HG02870 (cell line): ENCODE measurements around the gene MEF2A.
A peak's percentile ranks its signal among the peaks of the same experiment; 100 is the strongest.

Experiments used
- ATAC-seq: cut with Tn5 transposase; IDR thresholded peaks from one replicate; pipeline ENCODE4 v1.9.1; 2021; ENCODE audit warnings: mild to moderate bottlenecking, moderate library complexity; ENCODE audit not compliant: unreplicated experiment

MEF2A gene

DNA sequence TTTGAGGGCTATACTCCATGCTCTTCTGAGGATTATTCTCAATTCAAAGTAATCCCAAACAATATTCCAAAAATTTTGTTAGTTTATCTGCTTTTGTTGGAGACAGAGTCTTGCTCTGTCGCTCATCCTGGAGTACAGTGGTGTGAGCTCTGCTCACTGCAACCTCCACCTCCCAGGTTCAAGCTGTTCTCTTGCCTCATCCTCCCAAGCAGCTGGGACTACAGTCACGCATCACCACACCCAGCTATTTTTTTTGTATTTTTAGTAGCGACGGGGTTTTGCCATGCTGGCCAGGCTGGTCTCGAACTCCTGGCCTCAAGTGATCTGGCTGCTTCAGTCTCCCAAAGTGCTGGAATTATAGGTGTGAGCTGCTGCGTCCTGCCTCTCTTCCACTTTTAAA, 39.1 kb downstream of the MEF2A start:
- ATAC-seq, result no peak

DNA sequence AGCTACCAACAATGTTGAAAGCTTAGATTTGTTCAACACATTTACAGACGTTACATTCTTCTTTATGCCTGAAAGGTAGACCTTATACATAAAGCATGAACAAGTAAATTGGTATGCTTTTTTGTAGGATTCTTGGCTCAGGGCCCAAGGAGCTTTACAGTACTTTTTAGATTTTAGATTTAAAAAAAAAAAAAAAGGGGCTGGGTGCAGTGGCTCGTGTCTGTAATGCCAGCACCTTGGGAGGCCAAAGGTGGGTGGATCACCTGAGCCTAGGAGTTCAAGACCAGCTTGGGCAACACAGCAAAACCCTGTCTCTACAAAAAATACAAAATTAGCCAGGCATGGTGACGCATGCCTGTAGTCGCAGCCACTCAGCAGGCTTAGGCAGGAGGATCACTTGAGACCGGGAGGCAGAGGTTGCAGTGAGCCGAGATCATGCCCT, 39.7 kb downstream of the MEF2A start:
- ATAC-seq, result no peak

DNA sequence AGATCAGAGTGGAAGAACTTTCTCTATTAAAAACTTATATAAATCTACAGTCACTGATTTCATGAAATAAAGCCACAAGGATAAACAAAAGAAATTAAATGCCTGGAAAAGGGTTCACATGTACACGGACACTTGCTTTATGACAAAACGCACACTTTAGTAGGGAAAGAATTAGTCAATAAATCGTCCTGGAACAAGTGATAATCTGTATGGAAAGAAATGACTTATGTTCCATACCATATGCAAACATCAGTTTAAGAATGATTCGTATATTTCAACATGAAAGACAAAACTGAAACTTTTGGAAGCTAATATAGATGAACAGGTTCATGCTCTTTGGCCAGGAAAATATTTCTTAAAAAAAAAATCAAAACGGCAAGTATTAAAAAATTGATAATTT, 40.2 kb downstream of the MEF2A start:
- ATAC-seq, result no peak

DNA sequence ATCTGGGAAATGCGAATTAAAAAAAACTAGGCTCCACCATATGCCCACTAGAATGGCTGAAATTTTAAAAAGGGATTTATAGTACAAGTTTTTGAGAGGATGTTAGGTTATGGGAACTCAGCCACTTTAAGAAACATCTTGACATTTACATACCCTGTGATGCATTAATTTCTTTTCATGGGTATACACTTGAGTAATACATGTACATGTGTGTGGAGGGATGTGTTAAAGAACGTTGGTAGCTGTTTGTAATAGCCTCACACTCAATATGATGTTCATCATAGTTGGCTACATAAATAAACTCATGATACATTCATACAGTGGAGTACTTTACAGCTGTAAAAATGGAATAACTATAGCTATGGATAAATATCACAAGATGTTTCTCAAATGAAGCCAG, 40.9 kb downstream of the MEF2A start:
- no peak for ATAC-seq

DNA sequence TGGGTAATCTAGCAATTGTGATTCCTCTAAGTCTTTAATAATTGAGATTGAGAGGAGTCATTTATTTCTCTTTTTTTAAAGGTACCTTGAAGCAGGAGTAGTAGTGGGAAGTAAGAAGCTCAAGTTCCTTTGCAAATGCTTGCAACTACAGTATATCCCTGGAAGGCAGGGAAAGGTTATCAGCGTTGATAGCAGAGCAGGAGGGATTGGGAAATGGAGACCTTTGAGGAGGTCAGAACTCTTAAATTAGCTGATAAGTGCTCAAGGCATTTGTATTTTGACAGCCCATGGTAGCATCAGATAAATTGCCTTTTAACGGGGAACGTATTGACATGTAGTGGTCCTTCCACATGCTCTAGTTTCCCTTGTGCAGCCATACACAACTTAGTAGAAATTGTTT, 47.7 kb downstream of the MEF2A start:
- ATAC-seq, result no peak

DNA sequence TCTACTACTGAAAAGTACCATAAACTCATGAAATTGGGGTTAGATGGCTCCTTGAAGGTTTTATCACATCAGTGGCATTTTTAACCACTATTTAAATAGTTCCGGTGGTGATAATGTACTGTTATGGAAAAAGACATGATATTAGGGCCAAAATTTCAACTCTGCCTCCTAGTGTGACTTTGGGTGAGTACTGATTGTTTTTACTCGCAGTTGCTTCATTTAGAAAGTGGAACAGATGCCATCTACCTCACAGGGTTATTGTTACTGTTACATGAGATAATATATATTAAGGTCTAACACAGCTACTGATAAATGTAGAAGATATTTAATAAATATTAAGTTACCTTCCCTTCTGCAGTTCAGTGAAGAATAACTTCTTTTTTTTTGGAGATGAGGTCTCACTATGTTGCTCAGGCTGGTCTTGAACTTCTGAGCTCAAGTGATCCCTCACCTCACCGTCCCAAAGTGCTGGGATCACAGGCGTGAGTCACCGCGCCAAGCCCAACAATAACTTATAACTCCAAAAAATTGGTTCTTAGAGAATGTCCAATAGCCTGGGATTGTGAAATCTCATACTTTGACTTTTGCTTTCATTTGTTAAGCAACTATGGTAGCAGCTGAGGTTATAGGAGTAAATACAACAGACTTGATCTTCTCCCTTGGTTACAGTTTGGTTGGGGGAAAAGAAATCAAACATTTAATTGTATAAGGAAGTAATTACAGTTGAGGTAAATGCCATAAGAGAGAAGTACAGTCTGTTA, 48.3 kb downstream of the MEF2A start:
- no peak for ATAC-seq

DNA sequence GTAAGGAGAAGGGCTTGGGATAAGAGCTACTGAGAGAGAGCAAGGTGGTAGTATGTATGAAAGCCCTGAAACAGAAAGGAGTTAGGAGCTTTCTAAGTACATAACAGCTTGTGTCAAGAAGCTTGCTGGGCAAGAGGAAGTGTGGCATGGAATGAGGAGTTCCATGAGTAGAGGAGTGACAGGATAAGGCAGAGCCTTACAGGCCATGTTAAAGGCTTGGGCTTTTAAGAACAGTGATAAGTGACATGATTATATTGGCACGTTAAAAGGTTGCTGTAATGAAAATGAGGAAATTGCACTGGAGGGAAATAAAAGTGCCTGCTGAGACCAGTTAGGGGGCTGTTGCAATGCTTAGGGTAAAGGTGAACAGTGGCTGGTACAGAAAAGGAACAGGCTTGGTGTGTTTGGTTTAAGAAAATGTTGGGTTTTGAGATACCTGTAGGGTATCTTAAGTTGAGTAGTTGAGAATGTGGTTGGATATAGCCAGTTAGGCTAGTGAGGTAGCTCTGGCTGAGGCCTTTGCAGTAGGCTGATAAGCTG, 49.0 kb downstream of the MEF2A start:
- no peak for ATAC-seq

DNA sequence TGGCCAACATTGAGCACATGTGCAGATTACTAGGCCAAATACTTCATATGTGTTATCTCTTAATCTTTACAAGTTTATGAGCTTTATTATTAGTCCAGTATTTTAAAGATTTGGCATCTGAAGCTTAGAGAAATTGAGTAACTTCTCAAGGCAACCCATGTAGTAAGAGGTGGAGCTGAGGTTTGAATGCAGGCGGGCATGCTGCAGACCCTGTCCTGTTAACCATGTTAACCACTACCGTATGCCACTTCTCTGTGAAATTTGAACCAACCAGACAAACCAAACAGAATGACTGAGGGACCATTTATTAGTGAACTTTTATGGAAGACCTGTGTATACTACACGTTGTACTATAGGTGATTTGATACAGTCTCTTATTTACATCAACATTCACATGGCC, 49.7 kb downstream of the MEF2A start:
- ATAC-seq, result no peak

DNA sequence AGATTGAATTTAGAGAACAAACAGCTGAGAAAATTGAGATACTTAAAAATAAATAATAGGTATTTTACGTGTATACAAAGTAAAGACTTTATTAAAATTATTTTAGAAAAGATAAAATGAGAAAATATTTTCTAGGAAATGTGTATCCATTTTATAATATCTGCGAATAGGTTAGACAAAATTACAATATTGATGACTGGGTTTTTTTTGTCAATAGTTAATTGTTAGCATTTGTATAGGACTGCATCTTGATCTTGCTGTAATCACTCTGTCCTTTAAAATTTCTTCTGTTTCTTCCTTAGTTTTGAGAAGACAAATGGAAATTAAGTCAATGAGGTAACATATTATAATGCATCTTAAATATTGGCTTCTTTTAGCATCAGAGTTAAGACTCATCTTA, 50.3 kb downstream of the MEF2A start:
- no peak for ATAC-seq

DNA sequence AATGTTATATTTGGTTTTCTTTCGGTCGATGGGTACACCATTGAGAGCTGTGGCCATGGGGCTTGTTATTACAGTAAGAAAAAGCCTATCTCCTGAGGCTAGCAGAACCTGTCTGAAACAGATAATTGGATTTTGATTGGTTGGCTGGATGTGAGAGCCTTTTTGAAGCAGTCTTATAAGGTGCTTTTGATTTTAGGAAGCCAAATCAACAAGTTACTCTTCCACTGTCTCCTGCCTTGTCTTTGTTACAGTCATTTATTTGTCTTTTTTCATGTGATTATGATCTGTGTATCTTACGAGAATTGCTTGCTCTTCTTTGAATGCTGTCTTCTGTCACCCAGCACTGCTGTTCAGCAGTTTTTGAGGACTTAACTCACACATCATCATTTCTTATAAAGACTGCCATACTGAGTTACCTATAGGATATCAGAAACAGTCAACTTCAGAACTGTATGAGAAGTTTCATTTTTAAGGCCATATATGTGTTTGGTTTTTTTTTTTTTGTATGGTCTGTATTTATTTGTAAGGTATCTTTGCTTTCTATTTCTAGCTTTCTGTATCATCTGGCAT, 51.1 kb downstream of the MEF2A start:
- no peak for ATAC-seq

DNA sequence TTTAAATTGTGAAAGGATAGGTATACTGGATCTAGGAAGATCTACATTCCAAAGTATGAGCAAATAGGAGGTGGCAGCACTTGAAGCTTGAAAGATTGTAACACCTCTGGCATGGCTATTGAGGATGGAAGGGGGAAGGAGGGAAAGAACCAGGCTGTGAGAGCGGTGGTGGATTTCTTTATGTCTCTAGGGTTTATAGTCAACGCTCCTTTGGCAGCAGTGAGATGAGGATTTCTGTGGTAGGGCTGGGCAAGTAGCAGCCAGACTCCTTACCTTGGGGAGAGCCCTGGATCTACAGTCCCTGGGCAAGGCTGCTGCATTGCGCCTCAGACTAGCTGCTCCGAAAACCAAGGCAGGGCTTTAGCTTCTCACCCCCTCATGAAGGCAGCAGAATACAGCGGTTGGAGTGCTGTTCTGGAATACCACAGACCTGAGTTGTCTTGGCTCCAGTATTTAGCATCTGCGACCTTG, 53.2 kb downstream of the MEF2A start:
- no peak for ATAC-seq

DNA sequence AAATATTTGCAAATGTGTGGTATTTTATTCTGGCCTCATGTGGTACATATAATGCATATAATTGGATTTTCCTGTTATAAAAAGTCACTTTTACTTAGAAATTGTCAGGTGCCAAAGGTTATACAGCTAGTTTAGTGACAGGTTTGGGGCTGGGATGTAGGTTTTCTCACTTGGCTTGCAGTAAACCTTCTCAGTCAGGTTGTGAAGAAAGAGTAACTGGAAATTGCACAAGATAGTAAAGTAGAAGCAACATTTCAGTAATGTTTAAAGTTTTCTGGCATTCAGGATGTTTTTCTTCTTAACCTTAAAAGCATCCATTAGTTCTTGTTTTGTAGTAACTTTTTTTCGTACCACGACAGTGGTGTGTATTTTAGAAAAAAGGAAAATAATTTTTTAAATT, 53.9 kb downstream of the MEF2A start:
- ATAC-seq, result no peak

DNA sequence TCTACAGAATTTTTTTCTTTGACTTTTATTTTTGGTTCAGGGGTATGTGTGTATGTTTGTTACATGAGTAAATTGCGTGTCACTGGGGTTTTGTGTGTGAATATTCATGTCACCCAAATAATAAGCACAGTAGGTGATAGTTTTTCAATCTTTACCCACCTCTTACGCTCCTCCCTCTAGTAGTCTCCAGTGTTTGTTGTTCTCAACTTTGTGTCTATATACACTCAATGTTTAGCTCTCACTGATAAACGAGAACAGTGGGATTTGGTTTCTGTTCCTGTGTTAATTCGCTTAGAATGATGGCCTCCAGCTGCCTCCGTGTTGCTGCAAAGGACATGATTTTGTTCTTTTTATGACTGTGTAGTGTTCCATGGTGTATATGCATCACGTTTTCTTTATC, 54.4 kb downstream of the MEF2A start:
- no peak for ATAC-seq

DNA sequence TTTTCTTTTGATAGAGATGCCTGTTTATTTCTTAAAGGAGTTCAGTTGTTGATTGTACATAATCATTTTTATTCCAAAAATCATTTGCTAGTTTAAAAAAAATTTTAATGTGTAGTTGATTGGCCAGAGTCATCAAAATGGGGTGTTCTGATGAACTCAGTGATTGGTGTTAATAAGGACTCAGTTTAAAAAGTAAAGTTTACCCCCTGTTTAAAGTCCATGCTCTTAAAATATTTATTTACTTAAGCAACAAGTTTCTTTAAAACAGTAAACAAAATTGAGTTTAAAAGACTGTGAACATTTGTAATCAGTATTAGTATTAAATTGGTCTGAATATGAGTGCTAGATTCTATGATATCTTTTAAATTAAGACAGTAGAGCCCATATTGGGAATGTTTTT, 56.0 kb downstream of the MEF2A start:
- no peak for ATAC-seq

DNA sequence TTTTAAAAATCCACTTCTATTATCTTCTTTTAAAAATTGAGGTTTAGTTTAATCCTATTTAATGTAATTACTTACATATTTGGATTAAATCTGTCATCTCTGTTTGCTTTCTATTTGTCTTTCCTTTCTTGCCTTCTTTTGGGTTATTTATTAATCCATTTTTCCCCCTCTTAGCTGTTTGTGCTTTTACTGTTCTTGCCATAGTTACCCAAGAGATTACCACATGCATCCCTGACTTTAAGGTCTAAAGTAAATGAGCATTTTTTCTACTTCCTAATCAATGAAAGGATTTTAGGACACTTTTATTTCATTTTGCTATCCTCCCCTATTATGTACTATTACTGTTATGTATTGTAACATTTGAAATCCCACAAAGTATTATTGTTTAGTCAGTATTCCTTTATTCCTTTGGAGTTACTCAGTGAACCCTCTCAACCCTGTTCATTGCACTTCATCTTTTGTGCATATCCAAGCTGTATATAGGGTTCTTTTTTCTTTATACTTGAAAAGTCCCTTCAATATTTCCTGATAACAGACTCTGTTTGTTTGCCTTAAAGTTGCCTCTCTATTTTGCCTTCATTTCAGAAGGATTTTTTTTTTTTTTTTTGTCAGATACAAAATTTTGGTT, 62.7 kb downstream of the MEF2A start:
- no peak for ATAC-seq

DNA sequence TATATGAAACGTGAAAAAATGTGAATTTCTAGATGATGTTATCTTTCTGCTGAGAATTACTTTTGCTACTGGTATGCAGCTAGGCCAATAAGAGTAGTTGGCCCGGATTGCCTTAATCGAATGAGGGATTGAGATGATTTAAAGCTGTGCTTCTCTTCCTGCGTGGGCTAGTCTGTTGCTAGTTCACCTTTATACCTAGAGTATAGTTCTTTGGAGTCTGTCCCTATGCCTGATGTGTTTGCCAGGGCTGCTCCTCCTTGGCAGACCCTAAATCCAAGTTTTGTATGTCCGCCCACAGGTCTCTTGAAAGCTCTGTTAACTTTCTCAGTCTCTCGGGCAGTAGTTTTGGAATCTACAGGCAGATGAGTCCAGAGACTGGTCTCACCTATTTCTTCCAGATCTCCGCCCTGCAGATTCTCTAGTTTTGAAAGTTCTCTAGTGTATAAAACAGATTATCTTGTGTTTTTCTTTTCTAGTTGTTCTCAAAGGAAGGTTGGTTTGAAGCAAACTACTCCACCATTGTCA, 64.9 kb downstream of the MEF2A start:
- no peak for ATAC-seq

DNA sequence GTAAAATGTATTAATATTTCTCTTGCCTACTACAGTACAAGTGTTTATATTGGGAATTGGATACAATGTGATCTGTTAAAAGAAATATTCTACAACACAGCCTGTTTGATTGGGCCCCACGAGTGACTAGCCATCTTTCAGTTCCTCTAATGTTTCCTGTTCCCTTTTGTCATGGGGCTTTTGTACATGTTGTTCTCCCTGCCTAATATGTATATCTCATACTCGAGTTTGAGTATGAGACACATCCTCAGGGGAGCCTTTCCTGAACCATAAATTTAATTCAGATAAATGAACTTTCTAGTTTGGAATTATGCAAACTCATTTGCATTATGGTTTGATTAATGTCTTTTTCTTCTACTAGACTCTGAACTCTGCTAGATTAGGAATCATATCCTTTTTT, 65.5 kb downstream of the MEF2A start:
- peak; percentile 95 for ATAC-seq

DNA sequence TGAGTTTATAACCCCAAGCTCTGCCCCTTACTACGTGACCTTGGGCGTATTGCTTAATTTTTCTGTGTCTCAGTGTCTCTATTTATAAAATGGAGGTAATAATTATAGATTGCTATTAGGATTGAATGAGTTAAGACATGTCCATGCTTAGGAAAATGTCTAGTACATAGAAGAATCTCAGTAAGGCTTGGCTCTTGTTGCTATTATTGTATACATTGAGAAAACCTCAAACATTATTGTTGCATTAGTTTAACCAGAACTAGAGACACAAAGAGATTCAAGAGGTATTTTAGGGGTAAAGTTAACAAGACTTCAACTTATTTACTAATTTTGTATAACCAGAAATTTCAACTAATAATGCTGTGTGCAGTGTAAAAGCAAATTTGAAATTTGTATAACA, 66.7 kb downstream of the MEF2A start:
- no peak for ATAC-seq

DNA sequence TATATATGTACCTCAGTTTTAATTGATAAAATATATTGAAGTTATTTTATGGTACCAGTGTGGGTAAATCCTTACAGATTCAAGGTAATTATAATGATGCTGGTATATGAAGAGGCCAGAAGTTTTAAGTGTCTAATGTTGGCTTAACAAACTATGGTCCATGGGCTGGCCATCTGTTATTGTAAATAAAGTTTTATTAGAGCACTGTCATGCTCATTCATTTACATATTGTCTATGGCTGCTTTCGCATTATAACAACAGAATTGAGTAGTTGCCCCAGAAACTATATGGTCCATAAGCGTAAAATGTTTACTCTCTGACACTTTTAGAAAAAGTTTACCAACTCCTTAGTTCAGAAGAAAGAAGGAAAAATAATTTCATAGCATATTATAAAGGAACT, 67.9 kb downstream of the MEF2A start:
- ATAC-seq, result no peak

DNA sequence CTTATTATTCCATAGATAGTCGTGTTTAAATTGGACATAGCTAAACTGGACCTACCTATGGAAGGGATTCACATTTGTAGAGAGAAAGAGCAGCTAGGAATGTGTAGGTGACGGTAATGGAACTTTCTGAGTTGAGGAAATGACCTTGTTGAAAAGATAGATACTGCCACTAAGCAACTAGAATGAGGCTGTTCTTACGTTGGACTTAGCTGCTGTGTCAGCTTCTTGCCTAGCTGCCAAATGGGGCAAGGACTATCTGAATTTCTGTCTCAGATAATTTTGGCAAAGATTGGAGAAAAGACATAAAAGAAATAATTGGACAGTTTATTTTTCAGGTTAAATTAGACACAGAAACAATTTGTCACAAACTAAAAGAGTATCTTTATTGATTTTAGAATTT, 68.8 kb downstream of the MEF2A start:
- ATAC-seq, result no peak

DNA sequence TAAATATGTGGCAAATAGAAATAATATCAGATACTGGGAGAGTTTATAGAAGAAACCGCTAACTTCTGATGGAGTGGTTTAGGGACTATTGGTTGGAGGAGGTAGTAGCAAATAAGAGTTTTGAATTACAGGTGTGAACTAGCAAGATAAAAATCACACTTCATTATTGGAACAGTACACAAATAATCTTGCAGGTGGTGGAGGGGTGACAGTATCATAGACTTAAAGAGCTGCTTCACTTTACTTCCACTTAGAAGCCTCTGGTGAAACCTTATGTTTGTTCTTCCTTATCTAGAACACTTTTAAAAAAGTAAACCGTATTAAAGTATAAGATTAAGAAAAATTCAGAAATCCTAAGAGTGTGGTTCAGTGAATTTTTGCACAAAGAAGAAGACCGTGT, 69.4 kb downstream of the MEF2A start:
- no peak for ATAC-seq

DNA sequence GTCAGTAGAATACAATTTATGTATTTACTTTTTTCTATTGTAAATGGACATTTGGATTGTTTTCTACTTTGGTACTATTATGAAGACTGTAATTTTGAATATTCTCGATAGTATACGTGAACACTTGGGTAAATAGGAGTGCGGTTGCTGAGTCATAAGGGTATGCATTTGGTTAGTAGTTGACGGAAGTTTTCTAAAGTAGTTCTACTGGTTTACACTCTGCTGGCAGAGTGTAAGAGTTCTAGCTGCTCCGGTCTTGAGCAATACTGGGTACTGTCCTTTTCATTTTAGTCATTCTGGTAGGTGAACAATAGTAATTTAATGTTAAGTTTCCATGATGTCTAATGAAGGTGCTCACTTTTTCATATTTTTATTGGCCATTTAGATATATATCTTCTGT, 70.0 kb downstream of the MEF2A start:
- ATAC-seq, result peak; percentile 51
